ENCODE data around the gene MDH2.
"Not testable (repeated sequence)": the region's sequence is repeated elsewhere in the genome, so short reads cannot be mapped to it uniquely, and the experiment has no call there.

MDH2 gene

GRCh38 chr7:76113042-76113630, 65.2 kb downstream of the MDH2 start:
- not testable (repeated sequence) for DNase-seq (ENCODE audit: low read depth in 2 of 2)

DNA sequence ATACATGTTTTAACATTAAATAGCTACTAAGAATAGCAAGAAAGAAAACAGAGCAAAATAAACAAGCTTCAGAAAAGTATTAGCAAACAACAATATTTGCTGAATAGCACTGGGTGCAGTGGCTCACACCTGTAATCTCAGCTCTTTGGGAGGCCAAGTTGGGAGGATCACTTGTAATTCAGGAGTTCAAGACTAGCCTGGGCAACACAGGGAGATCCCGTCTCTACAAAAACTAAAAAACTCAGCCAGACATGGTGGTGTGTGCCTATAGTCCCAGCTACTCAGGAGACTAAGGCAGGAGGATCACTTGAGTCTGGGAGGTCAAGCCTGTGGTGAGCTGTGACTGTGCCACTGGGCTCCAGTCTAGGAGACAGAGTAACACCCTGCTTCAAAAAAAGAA, 66.8 kb downstream of the MDH2 start:
- not testable (repeated sequence) for DNase-seq (ENCODE audit: low read depth in 2 of 2)

All from stimulated activated CD8-positive, alpha-beta memory T cell treated with anti-CD3 and anti-CD28 coated beads, Interleukin-15, amount 100 ng/mL, for 48 hours (primary cell).